Cardiac muscle cell (in vitro differentiated cells and primary cell): Measurements from ENCODE around the gene NANOS3. TPM values are rescaled to one million over a fixed set of nuclear protein-coding genes. Genes with fewer than 3 reads are reported as not detected.

ENCODE experiments used
- DNase-seq, 2 donors: peaks; one replicate each; pipeline versions ENCODE4 v3.0.0 to v3.0.0-alpha.2; 2010 to 2017; ENCODE audit warnings: low read depth in 1 of 2, low spot score in 1 of 2
- H3K27ac ChIP-seq: fragments of 200-600 bp; sonication (generic); 2 replicates; pipeline ENCODE4 v1.5.1; 2016
- H3K27me3 ChIP-seq: fragments of 200-600 bp; sonication (generic); 2 replicates; pipeline ENCODE4 v1.6.0; 2016; ENCODE audit warnings: control low read depth
- H3K36me3 ChIP-seq: fragments of 200-600 bp; sonication (generic); 2 replicates; pipeline ENCODE4 v1.5.1; 2016; ENCODE audit warnings: control low read depth
- H3K4me1 ChIP-seq: fragments of 200-600 bp; sonication (generic); 2 replicates; pipeline ENCODE4 v1.8.1; 2017; ENCODE audit warnings: low read depth, mild to moderate bottlenecking, mixed run types
- H3K4me3 ChIP-seq: fragments of 200-600 bp; sonication (generic); 2 replicates; pipeline ENCODE4 v1.5.1; 2016; ENCODE audit warnings: mild to moderate bottlenecking
- H3K9me3 ChIP-seq: fragments of 200-600 bp; sonication (generic); 2 replicates; pipeline ENCODE4 v1.5.1; 2017; ENCODE audit warnings: low read depth, mild to moderate bottlenecking, control low read depth
- polyA plus RNA-seq: library from polyadenylated mRNA; unstranded; fragments of >200 nt; fragmentation: Nextera tagmentation; extraction: Ambion mirVana; gene quantifications from 2 replicates; pipeline ENCODE4 v1.2.1, GENCODE V29; 2016
- total RNA-seq: library from RNA; depleted of rRNA; stranded (reverse); fragments of >200 nt; gene quantifications from 2 replicates; pipeline ENCODE4 v1.2.3, GENCODE V29; 2016
- TF ChIP-seq, protein P1 (sequence below): IDR thresholded peaks from 2 replicates; pipeline ENCODE4 v1.5.1; 2012; ENCODE audit warnings: low read depth, mild to moderate bottlenecking, low read length

The NANOS3 gene
- total and polyA plus RNA-seq, 2 experiments from 2014 or later = 0.86 to 2.0 TPM

DNA sequence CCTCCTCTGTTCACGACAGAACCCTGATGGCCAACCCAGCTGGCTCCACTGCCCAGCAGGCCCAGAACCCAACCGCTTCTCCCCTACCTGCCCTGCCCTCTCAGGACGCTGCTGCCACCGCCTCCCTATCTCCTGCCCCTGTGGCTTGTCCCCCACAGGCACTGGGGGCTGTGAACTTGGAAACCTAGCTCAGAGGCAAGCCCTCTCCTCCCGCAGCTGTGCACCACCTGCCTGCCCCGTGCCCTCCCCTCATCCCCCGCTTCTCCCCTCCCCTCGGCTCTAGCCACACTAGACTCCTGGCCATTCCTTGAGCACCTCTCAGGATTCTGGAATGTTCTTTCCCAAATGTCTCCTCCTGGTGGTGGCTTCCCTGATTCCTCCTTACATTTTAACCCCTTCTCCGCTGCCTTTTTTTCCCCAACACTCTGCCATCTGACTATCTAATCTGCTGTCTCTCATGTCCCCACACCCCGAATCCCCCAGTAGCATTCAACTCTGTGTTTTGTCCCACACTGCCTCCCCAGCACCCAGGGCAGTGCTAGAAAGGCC, 6.7 kb downstream of the NANOS3 start:
- Histone ChIP-seq H3K27me3 (no peaks in the 10 kb centered on the region), H3K36me3 (no peaks in the 10 kb centered on the region), H3K4me1 (peaks cover 19% of the 10 kb centered on the region), H3K4me3 (no peak overlapping the region), H3K27ac (no peak overlapping the region), H3K9me3 (no peaks in the 10 kb centered on the region)
- TF ChIP-seq, protein P1, sequence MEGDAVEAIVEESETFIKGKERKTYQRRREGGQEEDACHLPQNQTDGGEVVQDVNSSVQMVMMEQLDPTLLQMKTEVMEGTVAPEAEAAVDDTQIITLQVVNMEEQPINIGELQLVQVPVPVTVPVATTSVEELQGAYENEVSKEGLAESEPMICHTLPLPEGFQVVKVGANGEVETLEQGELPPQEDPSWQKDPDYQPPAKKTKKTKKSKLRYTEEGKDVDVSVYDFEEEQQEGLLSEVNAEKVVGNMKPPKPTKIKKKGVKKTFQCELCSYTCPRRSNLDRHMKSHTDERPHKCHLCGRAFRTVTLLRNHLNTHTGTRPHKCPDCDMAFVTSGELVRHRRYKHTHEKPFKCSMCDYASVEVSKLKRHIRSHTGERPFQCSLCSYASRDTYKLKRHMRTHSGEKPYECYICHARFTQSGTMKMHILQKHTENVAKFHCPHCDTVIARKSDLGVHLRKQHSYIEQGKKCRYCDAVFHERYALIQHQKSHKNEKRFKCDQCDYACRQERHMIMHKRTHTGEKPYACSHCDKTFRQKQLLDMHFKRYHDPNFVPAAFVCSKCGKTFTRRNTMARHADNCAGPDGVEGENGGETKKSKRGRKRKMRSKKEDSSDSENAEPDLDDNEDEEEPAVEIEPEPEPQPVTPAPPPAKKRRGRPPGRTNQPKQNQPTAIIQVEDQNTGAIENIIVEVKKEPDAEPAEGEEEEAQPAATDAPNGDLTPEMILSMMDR = peak; percentile 20
- no peak for DNase-seq

DNA sequence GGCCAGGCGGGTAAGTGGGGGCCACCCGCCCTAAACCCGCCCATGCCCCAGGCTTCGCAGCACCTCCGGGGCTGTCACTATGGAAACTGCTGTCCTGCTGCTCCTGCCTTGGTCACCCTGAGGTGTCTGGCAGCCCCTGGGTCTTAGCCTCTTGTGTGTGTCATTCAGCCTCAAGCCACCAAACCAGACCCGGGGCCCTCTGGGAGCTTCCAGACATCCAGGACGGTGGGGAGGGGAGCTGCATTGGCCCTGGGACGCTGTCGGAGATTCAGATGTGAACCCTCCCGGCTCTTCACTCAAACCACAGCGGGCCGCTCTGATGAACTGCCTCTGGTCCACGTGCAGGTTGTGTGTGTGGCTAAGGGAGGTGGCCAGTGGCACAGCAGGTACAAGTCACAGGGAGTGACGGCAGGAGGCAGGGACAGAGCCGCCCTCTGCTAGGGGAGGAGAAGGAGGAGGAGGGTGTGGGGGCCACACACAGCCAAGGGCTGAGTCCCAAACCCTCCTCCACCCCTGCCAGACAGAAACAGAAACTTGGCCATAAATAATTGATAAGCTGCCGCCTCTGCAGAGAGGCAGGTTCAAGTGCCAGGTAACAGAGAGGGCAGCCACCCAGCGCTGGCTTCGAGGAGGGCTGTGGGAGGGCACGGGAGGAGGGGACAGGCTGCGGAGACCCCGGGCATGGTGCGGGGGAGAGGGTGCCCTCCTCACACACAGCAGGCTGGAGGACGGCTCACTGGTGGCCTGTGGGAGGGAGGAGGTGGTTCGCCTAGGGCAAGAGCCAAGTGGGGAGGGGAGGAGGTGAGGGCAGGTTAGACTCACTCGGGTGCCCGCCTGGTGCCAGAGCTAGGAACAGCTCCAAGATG, 8.0 kb downstream of the NANOS3 start:
- no peaks in the 10 kb centered on the region for H3K36me3 ChIP-seq
- H3K27me3 ChIP-seq = no peaks in the 10 kb centered on the region
- H3K27ac ChIP-seq = no peak overlapping the region
- H3K4me1 ChIP-seq = peaks cover 19% of the 10 kb centered on the region
- H3K4me3 ChIP-seq = no peak overlapping the region
- no peaks in the 10 kb centered on the region for H3K9me3 ChIP-seq
- TF ChIP-seq, protein P1 = no peak
- DNase-seq = no peak

DNA sequence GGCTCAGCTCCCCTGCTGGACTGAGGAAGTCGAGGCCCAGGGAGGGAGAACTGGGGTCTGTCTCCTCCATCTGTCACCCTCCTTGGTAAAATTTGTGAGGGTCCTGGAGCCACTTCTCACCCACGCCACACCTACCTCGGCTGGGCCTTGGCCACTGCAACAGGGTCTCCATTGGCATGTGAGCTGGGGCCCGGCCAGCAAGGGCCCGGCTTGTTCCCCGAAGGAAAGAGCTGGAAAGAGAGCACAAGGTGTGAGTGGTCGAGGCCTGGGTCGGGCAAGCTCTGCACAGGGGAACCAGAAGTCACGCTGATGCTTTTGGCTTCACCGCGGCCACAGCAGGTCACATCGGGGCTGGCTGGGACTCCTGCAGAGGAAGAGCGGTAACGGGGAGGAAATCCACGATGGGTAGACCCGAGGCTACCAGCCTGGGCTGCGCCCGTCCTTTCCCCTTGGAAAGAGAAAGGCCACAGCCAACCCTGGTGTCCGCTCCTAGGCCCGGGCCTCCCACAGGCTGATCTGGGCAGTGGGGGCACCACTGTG, 9.0 kb downstream of the NANOS3 start:
- peaks cover 14% of the 10 kb centered on the region for H3K4me1 ChIP-seq
- no peak overlapping the region for H3K27ac ChIP-seq
- no peaks in the 10 kb centered on the region for H3K36me3 ChIP-seq
- TF ChIP-seq, protein P1 = no peak
- H3K4me3 ChIP-seq = no peak overlapping the region
- H3K27me3 ChIP-seq = no peaks in the 10 kb centered on the region
- no peaks in the 10 kb centered on the region for H3K9me3 ChIP-seq
- DNase-seq = no peak

DNA sequence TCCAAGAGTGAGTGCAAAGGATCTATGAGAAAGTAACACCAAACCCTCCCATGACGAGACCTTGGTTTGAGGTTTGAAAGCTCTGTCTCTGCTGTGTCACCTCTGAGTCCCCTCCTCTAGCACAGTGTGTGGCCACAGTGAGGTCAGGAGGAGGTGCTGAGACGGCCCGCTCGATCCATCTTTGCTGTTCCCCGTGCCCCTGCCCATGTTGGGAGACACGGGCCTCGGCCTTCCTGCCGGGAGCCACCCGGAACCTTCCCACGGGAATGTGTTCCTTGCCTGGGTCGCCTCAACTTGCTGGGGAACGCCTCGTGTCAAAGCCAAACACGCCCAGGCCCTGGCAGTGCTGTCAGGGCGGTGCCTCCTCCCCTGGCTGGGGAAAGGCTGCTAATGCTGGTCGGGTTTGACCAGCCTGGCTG, 10.1 kb downstream of the NANOS3 start:
- Histone ChIP-seq H3K9me3 (no peaks in the 10 kb centered on the region), H3K4me3 (no peak overlapping the region), H3K36me3 (no peaks in the 10 kb centered on the region), H3K27me3 (no peaks in the 10 kb centered on the region), H3K27ac (no peak overlapping the region), H3K4me1 (peaks cover 8% of the 10 kb centered on the region)
- no peak for DNase-seq
- TF ChIP-seq, protein P1 = no peak

DNA sequence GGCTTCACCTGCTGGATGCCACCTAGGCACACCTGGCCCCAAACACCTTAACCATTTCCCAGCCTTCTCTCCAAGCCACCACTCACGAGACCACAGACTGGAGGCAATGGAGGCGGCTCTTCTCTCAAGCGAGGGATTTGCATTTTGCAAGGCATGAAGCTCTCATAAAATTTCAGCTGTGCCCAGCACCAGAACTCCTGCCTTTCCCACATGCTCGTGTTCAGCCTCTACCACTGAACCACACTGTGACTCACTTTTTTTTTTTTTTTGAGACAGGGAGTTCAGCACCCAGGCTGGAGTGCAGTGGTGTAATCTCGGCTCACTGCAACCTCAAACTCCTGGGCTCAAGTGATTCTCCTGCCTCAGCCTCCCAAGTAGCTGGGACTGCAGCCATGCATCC, 10.6 kb downstream of the NANOS3 start:
- H3K4me1 ChIP-seq = peaks cover 8% of the 10 kb centered on the region
- no peaks in the 10 kb centered on the region for H3K9me3 ChIP-seq
- no peak overlapping the region for H3K27ac ChIP-seq
- no peaks in the 10 kb centered on the region for H3K27me3 ChIP-seq
- TF ChIP-seq, protein P1 = no peak
- no peak overlapping the region for H3K4me3 ChIP-seq
- H3K36me3 ChIP-seq = no peaks in the 10 kb centered on the region
- peak in 1 of 2 donors; percentile 36 for DNase-seq
